ENCODE measurements around the gene FOXL3.

The FOXL3 gene

DNA sequence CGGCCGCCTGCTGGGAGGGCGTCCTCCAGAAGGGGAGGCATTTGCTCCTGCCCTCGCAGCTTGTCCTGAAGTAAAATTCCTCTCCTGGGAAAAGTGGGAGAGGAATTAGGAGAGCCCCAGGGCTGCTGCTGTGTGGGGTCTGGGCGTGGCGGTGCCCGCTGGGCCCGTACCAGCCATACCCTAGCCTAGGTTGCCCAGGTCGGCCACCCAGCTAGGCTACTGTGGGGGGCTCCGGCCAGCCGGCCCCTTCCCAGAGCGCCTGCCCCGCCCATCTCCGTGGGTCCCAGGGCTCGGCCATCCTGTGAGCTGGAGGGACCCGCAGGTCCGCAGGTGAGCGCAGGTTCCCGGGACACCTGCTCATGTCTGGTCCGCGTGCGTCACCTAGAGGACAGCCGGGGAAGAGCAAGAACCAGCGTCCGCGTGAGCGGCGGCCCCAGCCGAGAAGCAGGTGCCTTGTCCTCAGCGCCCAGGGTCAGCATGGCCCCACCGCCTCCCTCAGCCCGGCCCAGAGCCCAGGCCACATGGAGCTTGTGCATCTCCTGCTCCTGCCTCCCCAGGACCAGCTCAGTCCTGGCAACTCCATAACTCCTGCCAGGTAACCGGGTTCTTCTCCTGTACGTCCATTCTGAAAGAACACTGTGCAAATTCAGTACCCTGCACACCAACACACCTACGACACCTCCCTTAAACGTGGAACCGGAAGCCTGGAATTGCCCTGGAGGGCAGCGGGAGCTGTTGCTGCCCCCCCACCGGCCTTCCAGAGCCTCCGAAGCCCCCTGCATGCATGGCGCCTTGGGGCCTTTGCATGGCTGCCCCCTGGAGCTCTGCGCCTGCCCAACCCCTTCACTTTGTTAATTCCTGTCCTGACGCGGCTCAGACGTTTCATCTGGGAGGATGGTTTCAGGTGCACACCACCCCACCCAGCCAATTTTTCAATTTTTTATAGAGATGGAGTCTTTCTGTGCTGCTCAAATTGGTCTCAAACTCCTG lies 22.8 kb upstream of the FOXL3 start:
- DNase-seq (ENCODE audit: low read depth, low spot score): no peak

DNA sequence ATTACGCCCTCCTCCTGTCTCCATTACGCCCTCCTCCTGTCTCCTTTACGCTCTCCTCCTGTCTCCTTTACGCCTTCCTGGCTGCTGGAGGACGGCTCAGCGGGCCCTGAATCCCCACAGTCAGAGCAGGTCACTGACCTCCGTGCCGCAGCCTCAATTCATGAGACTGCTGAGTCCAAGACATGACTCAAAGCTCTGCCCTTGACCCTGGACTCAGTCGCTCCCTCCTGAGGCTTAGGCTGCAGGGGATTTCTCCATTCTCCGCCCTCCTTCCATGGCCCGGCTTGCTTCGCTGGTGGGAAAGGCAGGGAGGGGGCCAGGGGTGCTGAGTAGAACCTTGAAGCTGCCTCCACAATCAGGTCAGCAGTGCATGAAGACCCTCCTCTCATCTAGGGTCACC lies 21.0 kb upstream of the FOXL3 start:
- DNase-seq (ENCODE audit: low read depth, low spot score): no peak

DNA sequence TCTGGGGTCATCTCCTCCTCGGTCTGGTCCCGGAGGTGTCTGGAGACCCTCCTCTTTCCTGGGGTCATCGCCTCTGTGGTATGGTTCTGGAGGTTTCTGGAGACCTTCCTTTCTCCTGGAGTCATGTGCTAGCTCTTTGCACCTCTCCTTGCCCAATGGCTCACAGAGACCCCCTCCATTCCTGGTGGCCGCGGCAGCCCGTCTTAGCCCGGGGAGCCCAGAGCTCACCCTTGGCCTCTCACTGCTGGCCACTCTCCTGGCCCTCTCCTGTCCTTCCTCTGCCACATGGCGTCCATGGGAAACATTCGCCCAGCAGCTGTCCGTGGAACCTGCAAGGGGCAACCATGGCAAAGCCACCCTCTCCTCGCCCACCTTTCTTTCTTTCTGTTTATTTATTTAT lies 20.2 kb upstream of the FOXL3 start:
- DNase-seq (ENCODE audit: low read depth, low spot score): no peak

GRCh38 chr7:270351-270983 lies 19.5 kb upstream of the FOXL3 start:
- DNase-seq (ENCODE audit: low read depth, low spot score): no peak

DNA sequence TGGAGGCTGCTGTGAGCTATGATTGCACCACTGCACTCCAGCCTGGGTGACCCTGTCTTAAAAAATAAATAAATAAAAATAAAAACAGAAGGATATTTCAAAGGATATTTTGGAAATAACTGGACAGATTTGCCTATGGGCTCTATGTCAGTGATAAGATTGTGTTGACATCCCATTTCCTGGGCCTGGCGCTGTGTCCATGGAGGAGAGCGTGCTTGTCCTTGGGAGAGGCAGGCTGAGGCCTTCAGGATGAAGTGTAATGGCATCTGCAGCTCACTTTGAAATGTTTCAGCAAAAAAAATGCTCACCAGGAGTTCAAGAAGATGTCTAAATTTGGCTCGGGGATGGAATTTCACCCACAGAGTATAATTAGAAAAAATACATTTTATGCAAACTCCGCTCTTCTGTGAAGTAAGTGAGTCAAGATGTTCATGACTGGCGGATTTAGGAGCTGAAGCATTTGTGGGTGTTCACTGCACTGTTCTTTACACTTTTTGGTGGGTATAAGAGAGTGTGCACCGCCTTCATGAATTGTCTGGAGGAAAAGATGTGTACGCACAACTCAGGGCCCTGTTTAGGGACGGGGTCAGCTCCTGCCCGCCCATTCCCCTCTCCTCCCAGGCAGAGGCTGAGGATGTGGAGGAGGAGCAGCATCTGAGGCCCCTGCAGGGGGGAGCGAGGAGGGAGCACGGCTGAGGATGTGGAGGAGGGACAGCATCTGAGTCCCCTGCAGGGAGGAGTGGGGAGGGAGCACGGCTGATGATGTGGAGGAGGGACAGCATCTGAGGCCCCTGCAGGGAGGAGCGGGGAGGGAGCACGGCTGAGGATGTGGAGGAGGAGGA lies 18.5 kb upstream of the FOXL3 start:
- peak; percentile 7 for DNase-seq (ENCODE audit: low read depth, low spot score)

- DNase-seq (ENCODE audit: low read depth, low spot score): no peak
Measured at GRCh38 chr7:272108-272615, 17.8 kb upstream of the FOXL3 start.

DNA sequence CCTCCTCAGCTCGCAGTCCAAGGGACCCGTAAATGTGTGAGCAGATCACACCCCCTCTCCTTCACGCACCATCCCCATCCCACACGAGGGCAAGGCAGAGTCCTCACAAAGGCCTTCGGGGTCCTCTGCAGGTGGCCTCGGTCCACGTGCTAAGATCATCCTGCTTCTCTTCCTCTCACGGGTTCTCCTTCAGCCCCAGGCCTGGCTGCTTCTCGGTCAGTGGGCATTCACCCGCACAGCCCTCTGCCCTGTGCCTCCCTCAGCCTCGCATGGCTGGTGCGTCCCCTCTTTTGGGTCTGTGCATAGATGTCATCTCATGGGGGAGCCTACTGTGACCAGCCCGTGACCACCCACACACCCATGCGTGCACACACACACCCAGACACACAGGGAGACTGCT lies 17.3 kb upstream of the FOXL3 start:
- DNase-seq (ENCODE audit: low read depth, low spot score): no peak

DNA sequence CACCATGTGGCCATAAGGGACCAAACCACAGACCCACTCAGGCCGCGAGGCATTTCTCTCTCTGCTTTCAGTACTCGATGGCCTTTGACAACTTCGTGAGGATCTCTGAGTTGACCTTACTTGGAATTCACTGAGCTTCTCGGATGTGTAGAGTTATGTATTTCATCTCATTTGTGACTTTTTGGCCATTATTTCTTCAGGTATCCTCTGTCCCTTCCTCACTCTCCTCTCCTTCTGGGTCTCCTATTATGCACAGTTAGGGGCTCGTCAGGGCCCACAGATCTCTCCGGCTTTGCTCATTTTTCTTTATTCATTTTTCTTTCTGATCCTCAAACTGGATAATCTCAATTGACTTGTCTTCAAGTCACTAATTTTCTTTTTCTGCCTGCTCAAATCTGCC lies 16.6 kb upstream of the FOXL3 start:
- DNase-seq (ENCODE audit: low read depth, low spot score): no peak

GRCh38 chr7:274266-274665 lies 15.7 kb upstream of the FOXL3 start:
- no peak for DNase-seq (ENCODE audit: low read depth, low spot score)

DNA sequence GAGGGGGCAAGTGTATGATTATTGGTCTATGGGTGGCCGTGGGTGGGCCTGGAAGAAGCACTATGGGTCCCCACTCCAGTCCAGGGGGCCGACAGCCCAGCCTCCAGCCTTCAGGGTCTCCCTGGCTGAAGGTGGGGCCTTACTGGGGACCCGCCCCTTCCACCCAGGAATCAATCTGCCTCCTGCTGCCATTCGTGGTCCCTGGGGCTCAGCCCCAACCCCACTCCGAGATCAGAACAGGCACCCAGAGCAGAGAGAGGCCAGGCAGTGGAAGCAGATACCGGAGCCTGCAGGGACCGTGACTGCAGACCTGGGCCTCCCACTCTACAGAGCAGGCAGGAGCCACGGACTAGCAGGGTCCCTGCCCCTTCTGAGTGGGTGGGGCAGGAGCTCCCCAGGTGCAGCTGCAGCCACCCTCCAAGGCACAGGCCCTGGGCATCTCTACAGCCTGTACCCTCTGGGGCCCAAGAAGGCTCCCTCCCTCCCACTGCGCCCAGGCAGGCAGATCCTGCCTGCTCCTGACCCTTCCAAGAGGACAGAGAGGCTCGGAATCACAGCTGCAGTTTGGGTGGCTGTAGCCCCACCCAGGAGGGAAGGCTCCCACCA lies 13.6 kb upstream of the FOXL3 start:
- no peak for DNase-seq (ENCODE audit: low read depth, low spot score)

GRCh38 chr7:277228-277627 lies 12.7 kb upstream of the FOXL3 start:
- no peak for DNase-seq (ENCODE audit: low read depth, low spot score)

- no peak for DNase-seq (ENCODE audit: low read depth, low spot score)
Measured at GRCh38 chr7:278081-278480, 11.9 kb upstream of the FOXL3 start.

DNA sequence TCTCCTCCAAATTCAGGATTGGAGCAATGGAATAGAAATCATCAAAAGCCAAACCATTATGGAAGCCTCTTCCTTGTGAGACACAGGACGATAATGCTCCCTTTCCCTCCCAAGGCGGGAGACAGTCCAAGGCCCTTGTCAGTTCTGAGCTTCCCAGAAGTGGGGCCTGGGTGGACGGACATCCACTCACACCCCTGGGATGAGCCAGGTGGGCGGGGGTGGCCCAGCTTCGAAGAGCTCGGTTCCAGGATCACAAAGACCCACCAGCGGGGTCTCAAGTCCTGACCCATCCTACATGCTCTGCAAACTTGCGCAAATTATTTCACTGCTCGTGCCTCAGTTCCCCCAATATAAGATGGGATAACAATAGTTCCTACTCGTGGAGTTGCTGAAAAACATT lies 10.1 kb upstream of the FOXL3 start:
- no peak for DNase-seq (ENCODE audit: low read depth, low spot score)

GRCh38 chr7:280461-280860 lies 9.5 kb upstream of the FOXL3 start:
- DNase-seq (ENCODE audit: low read depth, low spot score): no peak

GRCh38 chr7:281637-282036 lies 8.3 kb upstream of the FOXL3 start:
- no peak for DNase-seq (ENCODE audit: low read depth, low spot score)

- no peak for DNase-seq (ENCODE audit: low read depth, low spot score)
Measured at GRCh38 chr7:282621-283020, 7.3 kb upstream of the FOXL3 start.

- no peak for DNase-seq (ENCODE audit: low read depth, low spot score)
Measured at GRCh38 chr7:284762-285722, 4.9 kb upstream of the FOXL3 start.

DNA sequence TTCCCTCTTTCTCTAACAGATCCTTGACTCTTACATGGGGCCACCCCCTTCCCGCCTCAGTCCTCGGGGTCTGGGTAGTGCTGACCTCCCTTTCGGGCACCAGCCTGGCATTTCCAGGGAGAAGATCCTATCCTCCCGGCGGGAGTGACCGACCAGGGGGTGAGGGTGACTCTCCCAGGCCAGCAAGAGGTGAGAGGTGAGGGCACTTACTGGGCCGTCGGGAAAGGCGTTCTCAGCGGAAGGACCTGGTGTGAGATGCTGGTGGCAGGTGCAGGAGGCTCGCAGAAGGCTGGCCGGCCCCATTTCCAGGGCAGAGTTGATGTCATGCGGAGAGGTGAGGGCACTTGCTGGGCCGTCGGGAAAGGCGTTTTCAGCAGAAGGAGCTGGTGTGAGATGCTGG lies 4.2 kb upstream of the FOXL3 start:
- DNase-seq (ENCODE audit: low read depth, low spot score): no peak

DNA sequence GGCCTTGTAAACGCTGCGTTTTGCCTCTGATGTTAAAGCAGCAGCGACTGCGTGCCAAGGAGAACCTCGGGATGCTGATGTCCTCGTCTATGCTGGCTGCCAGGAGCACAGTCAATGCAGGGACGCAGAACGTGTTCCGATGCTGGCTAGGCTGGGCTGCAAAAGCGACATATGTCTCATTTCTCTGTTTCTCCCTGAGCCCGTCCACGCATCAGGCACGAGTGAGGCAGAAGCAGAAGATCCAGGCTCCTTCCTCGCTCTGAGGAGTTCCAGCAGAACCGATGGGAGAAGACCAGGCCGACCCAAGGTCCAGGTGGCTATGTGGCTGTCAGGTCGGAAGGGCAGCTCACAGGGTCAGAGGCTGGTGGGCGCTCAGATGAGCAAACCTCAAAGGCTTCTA lies 3.7 kb upstream of the FOXL3 start:
- no peak for DNase-seq (ENCODE audit: low read depth, low spot score)

DNA sequence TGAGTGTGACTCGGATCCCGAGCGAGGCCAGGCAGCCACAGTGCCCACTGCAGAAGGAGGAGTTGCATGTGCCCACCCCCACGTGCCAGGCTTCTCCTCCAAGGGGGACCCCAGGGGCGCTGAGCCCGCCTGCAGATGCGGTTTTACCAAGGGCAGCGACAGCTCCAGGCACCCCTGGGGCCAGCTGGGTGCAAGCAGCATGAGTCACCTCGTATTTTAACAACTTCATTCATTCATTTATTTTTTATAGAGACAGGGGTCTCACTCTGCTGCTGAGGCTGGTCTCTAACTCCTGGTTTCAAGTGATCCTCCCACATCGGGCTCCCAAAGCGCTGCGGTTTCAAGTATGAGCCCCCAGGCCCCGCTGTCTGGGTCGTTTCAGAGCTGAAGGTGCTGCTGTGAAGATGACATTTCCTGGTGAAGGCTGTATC lies 1.3 kb upstream of the FOXL3 start:
- no peak for DNase-seq (ENCODE audit: low read depth, low spot score)

Data from smooth muscle cell of the brain vasculature (primary cell).